GM19395 (cell line): Measurements from ENCODE around the gene CYP2A7.
"Not testable (repeated sequence)": the region's sequence is repeated elsewhere in the genome, so short reads cannot be mapped to it uniquely, and the experiment has no call there.

Experiments
- ATAC-seq: cut with Tn5 transposase; IDR thresholded peaks from one replicate; pipeline ENCODE4 v1.9.1; 2021; ENCODE audit warnings: mild to moderate bottlenecking, moderate library complexity; ENCODE audit not compliant: unreplicated experiment

The CYP2A7 gene

GRCh38 chr19:40882062-40882461 lies at the start of gene CYP2A7:
CYP2A7 (minus strand) TSS chr19:40882231; CDS start chr19:40882210, 21 bp downstream.
- not testable (repeated sequence) for ATAC-seq

- not testable (repeated sequence) for ATAC-seq
These were observed 48.8 kb upstream of the CYP2A7 start for GRCh38 chr19:40930799-40931198.

GRCh38 chr19:40929942-40930341 lies 47.9 kb upstream of the CYP2A7 start:
- ATAC-seq: not testable (repeated sequence)

GRCh38 chr19:40928850-40929249 lies 46.8 kb upstream of the CYP2A7 start:
- ATAC-seq: no peak

GRCh38 chr19:40927567-40927966 lies 45.5 kb upstream of the CYP2A7 start:
- no peak for ATAC-seq

- ATAC-seq: not testable (repeated sequence)
These were observed 44.2 kb upstream of the CYP2A7 start for GRCh38 chr19:40926276-40926675.

- ATAC-seq: no peak
These were observed 41.9 kb upstream of the CYP2A7 start for GRCh38 chr19:40923934-40924391.

GRCh38 chr19:40922237-40923160 lies 40.5 kb upstream of the CYP2A7 start:
- ATAC-seq: not testable (repeated sequence)

- ATAC-seq: no peak
These were observed 39.2 kb upstream of the CYP2A7 start for GRCh38 chr19:40921005-40921897.

- ATAC-seq: no peak
These were observed 38.4 kb upstream of the CYP2A7 start for GRCh38 chr19:40920300-40921004.

- ATAC-seq: not testable (repeated sequence)
These were observed 37.7 kb upstream of the CYP2A7 start for GRCh38 chr19:40919530-40920299.

- ATAC-seq: not testable (repeated sequence)
These were observed 36.3 kb upstream of the CYP2A7 start for GRCh38 chr19:40918303-40918702.

- ATAC-seq: no peak
These were observed 26.9 kb upstream of the CYP2A7 start for GRCh38 chr19:40908976-40909375.

GRCh38 chr19:40907968-40908735 lies 26.1 kb upstream of the CYP2A7 start:
- no peak for ATAC-seq

- ATAC-seq: no peak
These were observed 24.5 kb upstream of the CYP2A7 start for GRCh38 chr19:40906512-40906911.

- not testable (repeated sequence) for ATAC-seq
These were observed 22.7 kb upstream of the CYP2A7 start for GRCh38 chr19:40904673-40905156.

GRCh38 chr19:40901975-40902750 lies 20.1 kb upstream of the CYP2A7 start:
- ATAC-seq: not testable (repeated sequence)

GRCh38 chr19:40900521-40900920 lies 18.5 kb upstream of the CYP2A7 start:
- ATAC-seq: not testable (repeated sequence)
